Lower lobe of right lung (tissue), 2 donors: ENCODE data around the gene MTFR1L. TPM values are rescaled to one million over a fixed set of nuclear protein-coding genes. Genes with fewer than 3 reads are reported as not detected.

Source experiments
- ATAC-seq, 2 donors: fragments of 200-7000 bp; cut with Tn5 transposase; one replicate each; pipeline ENCODE4 v1.9.1; 2020 to 2022; ENCODE audit warnings: mild to moderate bottlenecking in 2 of 2, moderate library complexity in 2 of 2
- DNase-seq: peaks from one replicate; pipeline ENCODE4 v3.0.0-alpha.2; 2020
- H3K27ac ChIP-seq: fragments of 200-600 bp; one replicate; pipeline ENCODE4 v1.8.0; 2022
- H3K27me3 ChIP-seq: fragments of 200-600 bp; one replicate; pipeline ENCODE4 v1.8.0; 2022; ENCODE audit warnings: low read depth
- H3K36me3 ChIP-seq: fragments of 200-600 bp; one replicate; pipeline ENCODE4 v1.8.0; 2022; ENCODE audit warnings: mild to moderate bottlenecking
- H3K4me1 ChIP-seq: fragments of 200-600 bp; one replicate; pipeline ENCODE4 v1.8.0; 2022
- H3K4me3 ChIP-seq: fragments of 200-600 bp; one replicate; pipeline ENCODE4 v1.8.0; 2022; ENCODE audit warnings: mild to moderate bottlenecking
- H3K9me3 ChIP-seq: fragments of 200-600 bp; one replicate; pipeline ENCODE4 v1.8.0; 2022
- CTCF ChIP-seq: fragments of 200-600 bp; IDR thresholded peaks from one replicate; pipeline ENCODE4 v1.8.0; 2022; ENCODE audit warnings: antibody characterized with exemption, mild to moderate bottlenecking
- intact Hi-C: fragments of 100-400 bp; cut with DNase I; formaldehyde crosslinking; loops from one replicate; pipeline ENCODE4 v1.11.0; 2022
- total RNA-seq: library from RNA; stranded (reverse); fragmentation: NEBNext Ultra II Directional; extraction: Animal tissue kit (Norgen Biotek cat#: 25700); gene quantifications from one replicate; pipeline ENCODE4 v1.2.1, GENCODE V29; 2021
- donor health status: DM: no; HTN: yes; CAD: no; lungs with severe emphysema.

MTFR1L gene
- total RNA-seq, 1 donor from 2014 or later: 51.1 TPM

- Histone ChIP-seq H3K9me3 (no peaks in the 10 kb centered on the region), H3K27ac (peak within 1 kb of the TSS; percentile 70), H3K36me3 (peaks cover 11% of the 10 kb centered on the region), H3K4me3 (peak within 1 kb of the TSS; percentile 55), H3K27me3 (no peaks in the 10 kb centered on the region), H3K4me1 (peaks cover 24% of the 10 kb centered on the region)
- intact Hi-C loops: no loop called here
- peak; percentile 98 to 99 for ATAC-seq
- TF ChIP-seq CTCF: no peak
- DNase-seq: peak; percentile 93
Measured at GRCh38 chr1:25858906-25859789, 39.4 kb downstream of the MTFR1L start, which contains the start of gene AUNIP. Gene AUNIP, minus strand, starts transcription at chr1:25859457. Its CDS starts 100 bp downstream, at chr1:25859357.

- no peak for TF ChIP-seq CTCF
- peaks cover 24% of the 10 kb centered on the region for H3K4me1 ChIP-seq
- intact Hi-C loops: no loop called here
- H3K36me3 ChIP-seq: peaks cover 11% of the 10 kb centered on the region
- H3K27ac ChIP-seq: no peak overlapping the region
- no peaks in the 10 kb centered on the region for H3K27me3 ChIP-seq
- no peak overlapping the region for H3K4me3 ChIP-seq
- H3K9me3 ChIP-seq: no peaks in the 10 kb centered on the region
- ATAC-seq (no peak), DNase-seq (no peak)
Measured at GRCh38 chr1:25861316-25862286, 41.8 kb downstream of the MTFR1L start.

- Histone ChIP-seq H3K36me3 (peaks cover 11% of the 10 kb centered on the region), H3K9me3 (no peaks in the 10 kb centered on the region), H3K27me3 (no peaks in the 10 kb centered on the region), H3K27ac (no peak overlapping the region), H3K4me1 (peaks cover 24% of the 10 kb centered on the region), H3K4me3 (no peak overlapping the region)
- ATAC-seq: no peak
- no peak for TF ChIP-seq CTCF
- no peak for DNase-seq
- intact Hi-C loops: no loop called here
Measured at GRCh38 chr1:25862785-25863485, 43.2 kb downstream of the MTFR1L start.

DNA sequence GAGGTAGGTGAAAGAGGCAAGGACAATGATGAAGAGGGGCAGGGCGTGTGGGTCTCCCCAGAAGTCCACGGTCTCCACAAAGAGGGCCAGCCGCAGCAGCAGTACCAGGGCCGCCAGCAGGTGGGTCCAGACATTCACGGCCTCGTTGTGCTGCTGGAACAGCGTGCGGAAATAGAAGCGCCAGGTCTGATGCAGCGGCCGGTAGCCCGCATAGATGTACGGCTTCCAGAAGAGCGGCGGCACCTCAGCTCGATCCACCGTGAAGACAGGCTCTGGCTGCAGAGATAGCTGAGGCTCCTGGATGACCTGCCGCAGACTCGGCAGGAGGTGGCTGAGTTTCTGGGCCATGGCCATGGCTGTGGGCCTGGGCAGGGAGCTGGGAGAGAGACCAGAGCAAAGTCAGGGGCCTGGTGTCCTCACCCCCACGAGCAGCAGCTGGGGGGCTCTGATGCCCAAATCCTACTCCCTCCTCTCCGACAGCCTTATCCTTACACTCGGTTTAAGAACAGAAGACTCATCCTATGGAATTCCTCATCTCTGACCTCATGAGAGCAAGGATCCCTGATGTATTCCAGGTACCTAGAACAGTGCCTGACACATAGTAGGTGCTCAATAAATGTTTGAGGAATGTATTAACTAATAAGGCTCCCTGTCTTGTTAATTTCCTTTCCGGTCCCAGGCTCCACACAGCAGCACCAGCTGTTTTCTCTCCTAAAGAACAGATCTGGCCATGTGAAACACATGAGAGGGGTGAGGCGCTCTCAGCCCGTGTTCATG is 43.9 kb downstream of the MTFR1L start:
- no peaks in the 10 kb centered on the region for H3K27me3 ChIP-seq
- peaks cover 21% of the 10 kb centered on the region for H3K4me1 ChIP-seq
- H3K9me3 ChIP-seq: no peaks in the 10 kb centered on the region
- ATAC-seq: no peak
- no peak overlapping the region for H3K27ac ChIP-seq
- H3K4me3 ChIP-seq: no peak overlapping the region
- no peak for TF ChIP-seq CTCF
- intact Hi-C loops: no loop called here
- H3K36me3 ChIP-seq: peaks cover 11% of the 10 kb centered on the region
- no peak for DNase-seq
